Left ventricle myocardium inferior (tissue), 1 donor: Measurements from ENCODE around the gene ANO7. TPM values are rescaled to one million over a fixed set of nuclear protein-coding genes. Genes with fewer than 3 reads are reported as not detected.

Experiments used
- DNase-seq: peaks from one replicate; pipeline ENCODE4 v3.0.0-alpha.2; 2020
- H3K27ac ChIP-seq: fragments of 200-600 bp; replicated peaks from 2 replicates; pipeline ENCODE4 v1.8.0; 2021
- H3K27me3 ChIP-seq: fragments of 200-600 bp; 2 replicates; pipeline ENCODE4 v1.8.0; 2021; ENCODE audit warnings: low read depth
- H3K36me3 ChIP-seq: fragments of 200-600 bp; 2 replicates; pipeline ENCODE4 v1.8.0; 2021
- H3K4me1 ChIP-seq: fragments of 200-600 bp; 2 replicates; pipeline ENCODE4 v1.8.0; 2021
- H3K4me3 ChIP-seq: fragments of 200-600 bp; 2 replicates; pipeline ENCODE4 v1.8.0; 2021; ENCODE audit warnings: mild to moderate bottlenecking, moderate library complexity
- H3K9me3 ChIP-seq: fragments of 200-600 bp; replicated peaks from 2 replicates; pipeline ENCODE4 v1.8.0; 2021
- intact Hi-C: fragments of 100-400 bp; cut with micrococcal nuclease; formaldehyde crosslinking; loops from one replicate; pipeline ENCODE4 v1.11.0; 2022
- total RNA-seq: library from RNA; stranded (reverse); fragmentation: NEBNext Ultra II Directional; extraction: Animal tissue kit (Norgen Biotek cat#: 25700); gene quantifications from one replicate; pipeline ENCODE4 v1.2.1, GENCODE V29; 2021
- TF ChIP-seq, protein P1 (sequence below): fragments of 200-600 bp; IDR thresholded peaks from 2 replicates; pipeline ENCODE4 v1.8.0; 2021; ENCODE audit warnings: antibody characterized with exemption, mild to moderate bottlenecking, borderline replicate concordance
- donor health status: DM: no; HTN: yes; CAD: no; lungs with severe emphysema.

The ANO7 gene
- total RNA-seq, 1 donor from 2014 or later, result 0.80 TPM

DNA sequence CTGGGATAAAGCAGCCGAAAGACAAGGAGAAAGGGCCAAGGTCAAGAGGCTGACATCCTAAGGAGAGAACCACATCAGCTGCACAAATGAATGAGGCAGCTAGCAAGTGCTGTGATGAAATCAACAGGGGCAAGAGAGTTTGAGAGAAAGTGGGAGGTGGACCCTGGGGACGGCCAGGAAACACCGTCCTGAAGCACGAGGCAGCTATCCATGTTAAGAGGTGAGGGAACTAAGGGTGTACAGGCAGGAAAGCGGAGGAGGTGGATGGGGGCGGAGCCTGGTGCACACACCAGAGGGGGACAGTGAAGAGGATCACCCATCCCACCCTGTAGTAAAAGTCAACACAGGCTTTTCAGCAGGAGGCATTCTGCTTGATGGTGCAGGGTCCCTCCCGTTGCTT is 74.6 kb downstream of the ANO7 start:
- intact Hi-C loops, result no loop called here

DNA sequence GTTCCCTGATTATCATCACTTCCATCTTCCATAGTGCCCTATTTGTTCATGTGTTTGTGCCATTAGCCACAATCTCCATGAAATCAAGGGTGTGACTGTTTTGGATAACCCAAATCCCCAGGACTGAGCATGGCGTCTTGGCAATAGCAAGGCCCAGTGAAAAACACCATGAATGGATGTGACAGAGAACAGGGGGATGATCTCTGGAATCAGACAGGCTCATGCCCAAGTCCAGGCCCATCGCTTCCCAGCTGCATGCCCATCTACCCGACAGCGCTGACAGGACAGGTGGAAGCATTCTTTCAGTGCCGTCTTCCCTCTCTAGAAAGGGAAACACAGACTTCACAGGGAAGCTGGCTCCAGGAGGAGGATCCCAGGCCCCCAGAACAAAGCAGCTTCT is 77.0 kb downstream of the ANO7 start:
- Histone ChIP-seq H3K27ac (no peak overlapping the region), H3K4me3 (no peak overlapping the region), H3K4me1 (peaks cover 23% of the 10 kb centered on the region), H3K27me3 (no peaks in the 10 kb centered on the region), H3K9me3 (no peaks in the 10 kb centered on the region), H3K36me3 (peaks cover 82% of the 10 kb centered on the region)
- DNase-seq, result no peak
- TF ChIP-seq, protein P1, sequence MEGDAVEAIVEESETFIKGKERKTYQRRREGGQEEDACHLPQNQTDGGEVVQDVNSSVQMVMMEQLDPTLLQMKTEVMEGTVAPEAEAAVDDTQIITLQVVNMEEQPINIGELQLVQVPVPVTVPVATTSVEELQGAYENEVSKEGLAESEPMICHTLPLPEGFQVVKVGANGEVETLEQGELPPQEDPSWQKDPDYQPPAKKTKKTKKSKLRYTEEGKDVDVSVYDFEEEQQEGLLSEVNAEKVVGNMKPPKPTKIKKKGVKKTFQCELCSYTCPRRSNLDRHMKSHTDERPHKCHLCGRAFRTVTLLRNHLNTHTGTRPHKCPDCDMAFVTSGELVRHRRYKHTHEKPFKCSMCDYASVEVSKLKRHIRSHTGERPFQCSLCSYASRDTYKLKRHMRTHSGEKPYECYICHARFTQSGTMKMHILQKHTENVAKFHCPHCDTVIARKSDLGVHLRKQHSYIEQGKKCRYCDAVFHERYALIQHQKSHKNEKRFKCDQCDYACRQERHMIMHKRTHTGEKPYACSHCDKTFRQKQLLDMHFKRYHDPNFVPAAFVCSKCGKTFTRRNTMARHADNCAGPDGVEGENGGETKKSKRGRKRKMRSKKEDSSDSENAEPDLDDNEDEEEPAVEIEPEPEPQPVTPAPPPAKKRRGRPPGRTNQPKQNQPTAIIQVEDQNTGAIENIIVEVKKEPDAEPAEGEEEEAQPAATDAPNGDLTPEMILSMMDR, result no peak
- intact Hi-C loops, result no loop called here

More for the DNA sequence above, 74.6 kb downstream of the ANO7 start:
- H3K27ac ChIP-seq, result no peak overlapping the region
- no peaks in the 10 kb centered on the region for H3K27me3 ChIP-seq
- no peaks in the 10 kb centered on the region for H3K9me3 ChIP-seq
- TF ChIP-seq, protein P1, result no peak
- DNase-seq, result no peak
- no peaks in the 10 kb centered on the region for H3K4me1 ChIP-seq
- H3K4me3 ChIP-seq, result no peak overlapping the region
- peaks cover 99% of the 10 kb centered on the region for H3K36me3 ChIP-seq

DNA sequence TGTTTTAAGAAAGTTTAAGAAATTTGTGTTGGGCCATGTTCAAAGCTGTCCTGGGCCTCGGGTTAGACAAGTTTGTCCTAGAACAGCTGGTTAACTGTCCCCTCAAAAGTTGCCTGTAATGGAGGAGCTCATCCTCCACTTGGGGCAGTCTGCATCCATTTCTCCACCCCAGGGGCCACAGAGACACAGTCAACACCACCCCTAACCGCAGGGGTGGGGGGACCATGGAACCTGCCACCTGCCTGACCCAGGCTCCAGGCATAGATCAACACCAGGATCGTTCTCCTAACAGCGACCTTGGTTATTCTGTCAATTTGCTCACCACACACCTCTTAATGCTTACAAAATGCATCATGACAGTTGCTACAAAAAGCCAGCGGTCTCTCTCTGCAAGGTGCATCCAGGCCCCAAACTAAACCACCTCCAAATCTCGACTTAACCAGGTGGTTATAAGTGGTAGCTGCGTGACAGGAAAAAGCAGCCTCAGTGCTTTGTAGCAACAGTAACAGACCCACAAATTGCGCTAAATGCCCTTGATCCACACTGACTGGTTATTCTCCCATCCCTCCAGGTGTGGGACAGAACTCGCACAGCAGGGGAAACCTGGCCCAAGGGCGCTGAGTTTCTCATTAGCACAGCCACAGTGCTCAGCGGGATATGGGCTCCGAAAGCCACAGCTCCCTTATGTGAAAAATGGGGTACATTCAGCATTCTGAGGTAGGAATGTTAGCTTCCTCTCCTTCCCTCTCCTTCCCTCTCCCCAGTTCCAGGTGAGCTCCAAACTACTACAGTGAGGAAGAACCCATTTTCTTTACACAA is 79.0 kb downstream of the ANO7 start:
- DNase-seq, result no peak
- Histone ChIP-seq H3K4me3 (no peak overlapping the region), H3K27ac (no peak overlapping the region), H3K4me1 (peaks cover 40% of the 10 kb centered on the region), H3K9me3 (no peaks in the 10 kb centered on the region), H3K36me3 (peaks cover 63% of the 10 kb centered on the region), H3K27me3 (no peaks in the 10 kb centered on the region)
- TF ChIP-seq, protein P1, result no peak
- intact Hi-C loops, result no loop called here

DNA sequence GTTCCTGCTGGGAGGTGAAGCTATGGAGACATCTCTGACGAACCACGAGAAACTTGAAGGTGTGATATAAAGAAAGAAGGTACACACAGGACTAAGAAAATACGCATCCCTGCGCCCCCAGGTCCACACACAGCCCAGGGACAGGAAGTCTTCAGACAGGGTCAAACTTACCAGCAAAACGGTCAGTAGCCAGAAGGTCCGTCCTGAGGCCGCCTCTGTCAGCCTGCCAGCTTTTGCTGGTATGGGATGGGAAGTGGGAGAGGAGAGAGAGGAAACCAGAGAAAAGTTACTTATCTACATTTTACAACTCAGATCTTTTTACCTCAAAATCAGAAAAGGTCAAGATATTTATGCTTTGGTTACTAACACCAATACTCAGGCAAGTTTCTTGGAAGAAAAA is 79.8 kb downstream of the ANO7 start:
- TF ChIP-seq, protein P1, result no peak
- Histone ChIP-seq H3K4me3 (no peak overlapping the region), H3K9me3 (no peaks in the 10 kb centered on the region), H3K27me3 (no peaks in the 10 kb centered on the region), H3K36me3 (peaks cover 54% of the 10 kb centered on the region), H3K4me1 (peaks cover 46% of the 10 kb centered on the region), H3K27ac (no peak overlapping the region)
- DNase-seq, result no peak
- intact Hi-C loops, result no loop called here

DNA sequence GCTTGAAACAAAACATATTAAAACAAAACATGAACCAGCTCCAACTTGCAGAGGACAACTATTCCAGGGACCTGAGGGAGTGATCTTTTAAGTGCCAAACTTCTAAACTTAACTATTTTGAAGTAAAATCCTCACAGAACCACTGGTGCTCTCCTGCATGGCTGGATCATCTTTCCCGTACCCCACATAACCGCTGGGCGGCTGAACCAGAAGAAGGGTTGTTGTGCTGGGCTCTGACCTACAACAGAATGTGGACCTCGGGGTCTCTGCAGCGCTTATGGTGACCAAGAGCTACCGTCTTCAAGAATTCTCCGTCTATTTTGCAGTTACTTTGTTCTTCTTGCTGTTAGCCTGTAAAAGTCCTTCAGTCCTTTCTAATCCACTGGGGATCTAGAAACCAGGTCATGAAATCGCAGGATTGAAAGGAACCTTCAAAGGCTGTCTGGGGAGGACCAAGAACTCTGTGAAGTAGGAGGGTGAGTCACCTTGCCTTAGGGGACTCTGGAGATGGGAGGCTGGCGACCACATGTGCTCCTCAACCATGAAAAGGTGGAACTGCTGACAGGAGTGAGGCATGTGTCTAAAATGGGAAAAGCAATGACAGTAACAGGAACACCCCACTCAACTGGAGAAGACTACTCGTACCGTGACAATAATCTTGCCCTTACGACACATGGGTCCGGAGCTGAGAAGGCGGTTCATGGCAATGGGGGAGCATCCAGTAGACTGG is 80.4 kb downstream of the ANO7 start:
- Histone ChIP-seq H3K27ac (no peak overlapping the region), H3K36me3 (peaks cover 49% of the 10 kb centered on the region), H3K4me1 (peaks cover 52% of the 10 kb centered on the region), H3K9me3 (no peaks in the 10 kb centered on the region), H3K27me3 (no peaks in the 10 kb centered on the region), H3K4me3 (no peak overlapping the region)
- intact Hi-C loops, result no loop called here
- TF ChIP-seq, protein P1, result no peak
- no peak for DNase-seq
